BE2C (cell line): ENCODE measurements around the gene PGRMC1.
"Not testable (repeated sequence)": the region's sequence is repeated elsewhere in the genome, so short reads cannot be mapped to it uniquely, and the experiment has no call there.

Experiments
- DNase-seq: peaks from one replicate; pipeline ENCODE4 v3.0.0-alpha.2; 2020
- H3K27me3 ChIP-seq: fragments of 250-450 bp; sonication (Bioruptor Pico); 2 replicates; pipeline ENCODE4 v1.5.1; 2020; ENCODE audit warnings: mild to moderate bottlenecking
- H3K36me3 ChIP-seq: fragments of 250-450 bp; sonication (Bioruptor Pico); 2 replicates; pipeline ENCODE4 v1.5.1; 2020; ENCODE audit warnings: mild to moderate bottlenecking
- H3K4me1 ChIP-seq: fragments of 250-450 bp; sonication (Bioruptor Pico); 2 replicates; pipeline ENCODE4 v1.5.1; 2020
- H3K4me3 ChIP-seq: 2 replicates; pipeline ENCODE4 v1.5.1; 2011; ENCODE audit warnings: low read depth, low read length
- H3K9me3 ChIP-seq: fragments of 250-450 bp; sonication (Bioruptor Pico); 2 replicates; pipeline ENCODE4 v1.5.1; 2020
- CTCF ChIP-seq: IDR thresholded peaks from 2 replicates; pipeline ENCODE4 v1.5.1; 2012; ENCODE audit warnings: mild to moderate bottlenecking, low read depth, low read length

Gene PGRMC1

GRCh38 chrX:119266364-119266995 is 30.4 kb downstream of the PGRMC1 start:
- no peaks in the 10 kb centered on the region for H3K36me3 ChIP-seq
- no peaks in the 10 kb centered on the region for H3K9me3 ChIP-seq
- no peaks in the 10 kb centered on the region for H3K27me3 ChIP-seq
- no peak overlapping the region for H3K4me3 ChIP-seq
- no peaks in the 10 kb centered on the region for H3K4me1 ChIP-seq
- DNase-seq, result peak; percentile 8
- peak; percentile 75 for TF ChIP-seq CTCF

GRCh38 chrX:119267115-119267514 is 31.0 kb downstream of the PGRMC1 start:
- DNase-seq, H3K36me3 ChIP-seq, H3K4me1 ChIP-seq, H3K9me3 ChIP-seq, H3K27me3 ChIP-seq, H3K4me3 ChIP-seq: not testable (repeated sequence)

- H3K36me3 ChIP-seq, result no peaks in the 10 kb centered on the region
- no peak for TF ChIP-seq CTCF
- DNase-seq, result no peak
Observed at GRCh38 chrX:119272882-119273419, 36.9 kb downstream of the PGRMC1 start.

GRCh38 chrX:119273420-119274192 is 37.5 kb downstream of the PGRMC1 start:
- no peak for TF ChIP-seq CTCF
- Histone ChIP-seq H3K4me3 (no peak overlapping the region), H3K27me3 (no peaks in the 10 kb centered on the region), H3K4me1 (no peaks in the 10 kb centered on the region), H3K36me3 (no peaks in the 10 kb centered on the region), H3K9me3 (no peaks in the 10 kb centered on the region)
- DNase-seq, result no peak

More at GRCh38 chrX:119272882-119273419, 36.9 kb downstream of the PGRMC1 start:
- Histone ChIP-seq H3K9me3 (no peaks in the 10 kb centered on the region), H3K4me3 (no peak overlapping the region), H3K4me1 (no peaks in the 10 kb centered on the region), H3K27me3 (no peaks in the 10 kb centered on the region)

GRCh38 chrX:119282347-119282746 is 46.3 kb downstream of the PGRMC1 start:
- not testable (repeated sequence) for H3K36me3 ChIP-seq

GRCh38 chrX:119288890-119289393 is 52.9 kb downstream of the PGRMC1 start:
- DNase-seq, result no peak
- no peaks in the 10 kb centered on the region for H3K4me1 ChIP-seq
- H3K36me3 ChIP-seq, result no peaks in the 10 kb centered on the region
- no peak for TF ChIP-seq CTCF
- H3K27me3 ChIP-seq, result no peaks in the 10 kb centered on the region
- H3K9me3 ChIP-seq, result no peaks in the 10 kb centered on the region
- H3K4me3 ChIP-seq, result no peak overlapping the region

More at GRCh38 chrX:119282347-119282746, 46.3 kb downstream of the PGRMC1 start:
- not testable (repeated sequence) for H3K4me1 ChIP-seq, H3K4me3 ChIP-seq, H3K9me3 ChIP-seq, DNase-seq, H3K27me3 ChIP-seq

DNA sequence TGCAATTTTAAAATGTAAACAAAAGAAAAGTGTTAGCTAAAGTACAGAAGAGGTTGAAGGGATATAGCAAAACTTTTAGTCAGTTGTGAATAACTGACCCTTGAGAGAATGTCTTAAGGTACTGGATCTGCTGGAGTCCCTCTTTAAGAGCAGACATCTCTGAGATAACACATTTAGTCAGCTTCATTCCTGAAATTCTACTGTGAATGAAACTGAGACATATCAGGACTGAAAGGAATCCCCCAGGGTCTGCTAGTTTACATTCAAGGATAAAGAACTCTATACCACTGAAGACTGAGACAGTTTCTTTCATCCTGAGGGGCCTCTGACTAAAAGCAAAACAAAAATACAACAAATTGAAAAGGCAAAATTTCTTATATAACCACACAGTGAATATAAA is 54.4 kb downstream of the PGRMC1 start:
- Histone ChIP-seq H3K4me3 (no peak overlapping the region), H3K9me3 (no peaks in the 10 kb centered on the region), H3K27me3 (no peaks in the 10 kb centered on the region), H3K4me1 (no peaks in the 10 kb centered on the region), H3K36me3 (no peaks in the 10 kb centered on the region)
- TF ChIP-seq CTCF, result no peak
- no peak for DNase-seq

DNA sequence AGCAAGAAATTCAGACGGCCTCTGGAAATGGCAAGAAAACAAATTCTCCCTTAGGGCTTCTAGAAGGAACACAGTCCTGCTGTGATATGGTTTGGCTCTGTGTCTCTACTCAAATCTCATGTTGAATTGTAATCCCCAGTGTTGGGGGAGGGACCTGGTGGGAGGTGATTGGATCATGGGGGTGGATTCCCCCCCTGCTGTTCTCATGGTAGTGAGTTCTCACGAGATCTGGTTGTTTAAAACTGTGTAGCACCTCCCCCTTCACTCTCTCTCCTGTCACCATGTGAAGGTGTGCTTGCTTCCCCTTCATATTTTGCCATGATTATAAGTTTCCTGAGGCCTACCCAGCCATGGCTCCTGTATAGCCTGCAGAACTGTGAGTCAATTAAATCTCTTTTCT is 55.2 kb downstream of the PGRMC1 start:
- not testable (repeated sequence) for H3K9me3 ChIP-seq, H3K4me1 ChIP-seq, H3K27me3 ChIP-seq, H3K36me3 ChIP-seq, H3K4me3 ChIP-seq, DNase-seq
